NT2/D1 (cell line): ENCODE data around the gene PPP1R26.
"Not testable (repeated sequence)": the region's sequence is repeated elsewhere in the genome, so short reads cannot be mapped to it uniquely, and the experiment has no call there.

Experiments
- DNase-seq: peaks from one replicate; pipeline ENCODE4 v3.0.0-alpha.2; 2011; ENCODE audit warnings: low read depth, low spot score
- H3K27me3 ChIP-seq: 2 replicates; pipeline ENCODE4 v1.6.0; 2011; ENCODE audit warnings: mild to moderate bottlenecking; ENCODE audit not compliant: insufficient read length, insufficient read depth
- H3K36me3 ChIP-seq: 2 replicates; pipeline ENCODE4 v1.6.1; 2011; ENCODE audit warnings: mild to moderate bottlenecking, low read length, mixed read lengths; ENCODE audit not compliant: insufficient read depth, insufficient read length
- H3K4me1 ChIP-seq: 2 replicates; pipeline ENCODE4 v1.5.1; 2011; ENCODE audit not compliant: insufficient read depth, insufficient read length
- H3K4me3 ChIP-seq: 2 replicates; pipeline ENCODE4 v1.5.1; 2011; ENCODE audit warnings: low read depth; ENCODE audit not compliant: insufficient read length
- H3K9ac ChIP-seq: 2 replicates; pipeline ENCODE4 v1.6.0; 2011; ENCODE audit warnings: low read depth; ENCODE audit not compliant: insufficient read length
- H3K9me3 ChIP-seq: 2 replicates; pipeline ENCODE4 v1.5.1; 2011; ENCODE audit warnings: mild to moderate bottlenecking, low read length; ENCODE audit not compliant: insufficient read depth
- SUZ12 ChIP-seq: IDR thresholded peaks from 2 replicates; pipeline ENCODE4 v1.6.1; 2011; ENCODE audit not compliant: insufficient read length, insufficient read depth; ENCODE audit errors: extremely low read depth
- YY1 ChIP-seq: IDR thresholded peaks from 2 replicates; pipeline ENCODE4 v1.6.1; 2011; ENCODE audit not compliant: insufficient read length, insufficient read depth
- ZNF274 ChIP-seq: IDR thresholded peaks from 2 replicates; pipeline ENCODE4 v1.6.1; 2011; ENCODE audit warnings: mild to moderate bottlenecking, low read depth, low read length

Gene PPP1R26

GRCh38 chr9:135455401-135456030, 24.1 kb upstream of the PPP1R26 start:
- DNase-seq = no peak
- Histone ChIP-seq H3K9ac (no peak overlapping the region), H3K27me3 (no peaks in the 10 kb centered on the region), H3K36me3 (no peaks in the 10 kb centered on the region), H3K4me3 (no peak overlapping the region), H3K4me1 (no peaks in the 10 kb centered on the region), H3K9me3 (peaks cover 10% of the 10 kb centered on the region)
- no peak for TF ChIP-seq ZNF274

GRCh38 chr9:135456436-135457104, 23.0 kb upstream of the PPP1R26 start:
- no peak for TF ChIP-seq YY1
- TF ChIP-seq ZNF274 = no peak
- TF ChIP-seq SUZ12 = no peak
- Histone ChIP-seq H3K27me3 (no peaks in the 10 kb centered on the region), H3K9ac (no peak overlapping the region), H3K9me3 (peaks cover 10% of the 10 kb centered on the region), H3K36me3 (no peaks in the 10 kb centered on the region), H3K4me1 (no peaks in the 10 kb centered on the region), H3K4me3 (no peak overlapping the region)
- DNase-seq = no peak

- H3K36me3 ChIP-seq, H3K4me1 ChIP-seq, DNase-seq, H3K27me3 ChIP-seq, H3K9me3 ChIP-seq, H3K4me3 ChIP-seq, H3K9ac ChIP-seq: not testable (repeated sequence)
Measured at GRCh38 chr9:135458478-135458877, 21.1 kb upstream of the PPP1R26 start.

GRCh38 chr9:135461936-135462335, 17.6 kb upstream of the PPP1R26 start:
- Histone ChIP-seq H3K4me3 (no peak overlapping the region), H3K9me3 (no peaks in the 10 kb centered on the region), H3K27me3 (no peaks in the 10 kb centered on the region), H3K4me1 (no peaks in the 10 kb centered on the region), H3K36me3 (no peaks in the 10 kb centered on the region), H3K9ac (no peak overlapping the region)
- DNase-seq = no peak
- TF ChIP-seq SUZ12 (no peak), ZNF274 (no peak), YY1 (no peak)

GRCh38 chr9:135463140-135463539, 16.4 kb upstream of the PPP1R26 start:
- Histone ChIP-seq H3K9ac (no peak overlapping the region), H3K9me3 (no peaks in the 10 kb centered on the region), H3K4me1 (no peaks in the 10 kb centered on the region), H3K27me3 (no peaks in the 10 kb centered on the region), H3K4me3 (no peak overlapping the region), H3K36me3 (no peaks in the 10 kb centered on the region)
- DNase-seq = no peak
- TF ChIP-seq SUZ12 = no peak
- TF ChIP-seq ZNF274 = no peak
- TF ChIP-seq YY1 = no peak

GRCh38 chr9:135464181-135464580, 15.4 kb upstream of the PPP1R26 start:
- Histone ChIP-seq H3K36me3 (no peaks in the 10 kb centered on the region), H3K4me1 (no peaks in the 10 kb centered on the region), H3K9me3 (no peaks in the 10 kb centered on the region), H3K4me3 (no peak overlapping the region), H3K27me3 (no peaks in the 10 kb centered on the region), H3K9ac (no peak overlapping the region)
- DNase-seq = no peak
- no peak for TF ChIP-seq YY1
- TF ChIP-seq ZNF274 = no peak
- no peak for TF ChIP-seq SUZ12

- TF ChIP-seq ZNF274 (no peak), YY1 (no peak), SUZ12 (no peak)
- H3K9me3 ChIP-seq = no peaks in the 10 kb centered on the region
- H3K4me1 ChIP-seq = peaks cover 8% of the 10 kb centered on the region
- no peaks in the 10 kb centered on the region for H3K36me3 ChIP-seq
- no peak overlapping the region for H3K4me3 ChIP-seq
- H3K27me3 ChIP-seq = no peaks in the 10 kb centered on the region
- no peak for DNase-seq
- H3K9ac ChIP-seq = no peak overlapping the region
Measured at GRCh38 chr9:135468854-135469521, 10.6 kb upstream of the PPP1R26 start.
